ENCODE results near the gene CAPN12. TPM values are rescaled to one million over a fixed set of nuclear protein-coding genes. Genes with fewer than 3 reads are reported as not detected.

CAPN12 gene
- total and polyA plus RNA-seq, 12 donors = 0.39 to 23.1 (median 3.7) TPM; not detected in 1

DNA sequence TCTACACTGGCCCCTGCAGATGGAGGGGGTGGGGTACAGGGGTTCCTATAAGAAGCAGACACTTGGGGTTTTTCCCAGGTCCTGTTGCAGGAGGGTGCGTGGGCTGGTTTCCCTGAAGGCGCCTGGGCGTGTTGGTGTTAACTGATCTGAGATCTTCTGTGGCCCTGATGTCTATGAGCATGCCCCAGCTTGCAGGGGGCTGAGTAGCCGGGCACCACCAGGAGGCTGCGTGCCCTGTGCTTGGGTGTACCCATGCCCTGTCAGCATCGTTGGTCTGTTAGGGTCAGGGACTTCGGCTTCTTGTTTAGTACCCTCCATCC lies 45.3 kb downstream of the CAPN12 start:
- no peak for DNase-seq
- intact Hi-C loops (cut with DNase I) = no loop called here
- Histone ChIP-seq H3K4me1 (replicated peaks in 1 of 2) (peaks cover 45 to 87% of the 10 kb centered on the region in 2 donors), H3K4me3 (no peak overlapping the region), H3K36me3 (replicated peaks in 1 of 2) (peaks cover 0 to 34% of the 10 kb centered on the region in 2 donors), H3K9me3 (replicated peaks in 1 of 3) (no peaks in the 10 kb centered on the region), H3K27me3 (no peaks in the 10 kb centered on the region), H3K27ac (peak overlapping the region in 4 of 5 donors; percentile 24 to 93 (median 82))
- WGBS, 4 donors = 74 to 95% (median 80%) methylated on average over 4 to 7 of the region's 7 CpGs
- TF ChIP-seq, protein P1, sequence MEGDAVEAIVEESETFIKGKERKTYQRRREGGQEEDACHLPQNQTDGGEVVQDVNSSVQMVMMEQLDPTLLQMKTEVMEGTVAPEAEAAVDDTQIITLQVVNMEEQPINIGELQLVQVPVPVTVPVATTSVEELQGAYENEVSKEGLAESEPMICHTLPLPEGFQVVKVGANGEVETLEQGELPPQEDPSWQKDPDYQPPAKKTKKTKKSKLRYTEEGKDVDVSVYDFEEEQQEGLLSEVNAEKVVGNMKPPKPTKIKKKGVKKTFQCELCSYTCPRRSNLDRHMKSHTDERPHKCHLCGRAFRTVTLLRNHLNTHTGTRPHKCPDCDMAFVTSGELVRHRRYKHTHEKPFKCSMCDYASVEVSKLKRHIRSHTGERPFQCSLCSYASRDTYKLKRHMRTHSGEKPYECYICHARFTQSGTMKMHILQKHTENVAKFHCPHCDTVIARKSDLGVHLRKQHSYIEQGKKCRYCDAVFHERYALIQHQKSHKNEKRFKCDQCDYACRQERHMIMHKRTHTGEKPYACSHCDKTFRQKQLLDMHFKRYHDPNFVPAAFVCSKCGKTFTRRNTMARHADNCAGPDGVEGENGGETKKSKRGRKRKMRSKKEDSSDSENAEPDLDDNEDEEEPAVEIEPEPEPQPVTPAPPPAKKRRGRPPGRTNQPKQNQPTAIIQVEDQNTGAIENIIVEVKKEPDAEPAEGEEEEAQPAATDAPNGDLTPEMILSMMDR (IDR thresholded peaks at IDR 0.05) = no peak
- TF ChIP-seq POLR2A (IDR thresholded peaks at IDR 0.05) = no peak

DNA sequence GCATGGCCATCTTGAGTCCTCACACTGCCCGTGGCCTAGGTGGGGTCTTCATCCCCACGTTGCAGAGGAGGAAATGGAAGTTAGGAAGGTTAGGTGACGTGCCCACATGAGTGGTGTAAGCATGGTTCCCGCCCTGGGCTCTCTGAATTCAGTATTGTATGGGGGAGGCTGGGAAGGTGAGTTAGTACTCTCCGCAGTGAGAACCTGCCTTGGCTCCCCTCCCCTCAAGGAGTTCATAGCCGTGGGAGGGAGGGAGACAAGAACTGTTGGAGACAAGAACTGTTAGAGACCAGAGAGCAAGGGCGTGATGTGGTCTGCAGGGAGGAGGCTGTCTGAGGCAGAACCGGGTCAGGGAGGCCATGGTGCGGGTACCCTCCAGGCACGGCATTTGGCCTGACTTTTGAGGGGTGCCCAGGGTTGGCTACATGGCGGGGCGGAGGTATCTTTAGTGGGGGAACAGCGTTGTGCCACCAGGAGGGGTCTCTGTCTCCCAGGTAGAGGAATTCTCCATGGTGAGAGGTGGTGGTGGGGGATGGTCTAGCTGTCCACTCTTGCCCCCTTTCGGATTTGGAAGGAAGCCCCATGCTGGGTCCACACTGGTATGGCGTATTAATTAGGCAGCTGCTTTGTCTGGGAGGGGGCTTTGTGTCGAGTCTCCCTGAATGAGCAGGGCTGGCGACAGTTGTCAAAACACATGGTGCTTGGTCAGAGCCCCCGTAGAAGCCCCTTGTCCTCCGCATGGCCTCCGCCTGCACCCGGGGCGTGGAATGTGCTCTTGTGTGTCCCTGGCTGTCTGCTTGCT lies 45.8 kb downstream of the CAPN12 start:
- DNase-seq = no peak
- WGBS, 4 donors = 80 to 87% (median 82%) methylated on average over 14 to 22 of the region's 22 CpGs
- intact Hi-C loops (cut with DNase I) = no loop called here
- Histone ChIP-seq H3K9me3 (replicated peaks in 1 of 3) (no peaks in the 10 kb centered on the region), H3K27ac (peak overlapping the region in 4 of 5 donors; percentile 24 to 93 (median 62)), H3K4me3 (no peak overlapping the region), H3K36me3 (replicated peaks in 1 of 2) (peaks cover 0 to 28% of the 10 kb centered on the region in 2 donors), H3K4me1 (replicated peaks in 1 of 2) (peaks cover 50 to 93% of the 10 kb centered on the region in 2 donors), H3K27me3 (no peaks in the 10 kb centered on the region)
- TF ChIP-seq, protein P1 (IDR thresholded peaks at IDR 0.05) = no peak
- no peak for TF ChIP-seq POLR2A (IDR thresholded peaks at IDR 0.05)

DNA sequence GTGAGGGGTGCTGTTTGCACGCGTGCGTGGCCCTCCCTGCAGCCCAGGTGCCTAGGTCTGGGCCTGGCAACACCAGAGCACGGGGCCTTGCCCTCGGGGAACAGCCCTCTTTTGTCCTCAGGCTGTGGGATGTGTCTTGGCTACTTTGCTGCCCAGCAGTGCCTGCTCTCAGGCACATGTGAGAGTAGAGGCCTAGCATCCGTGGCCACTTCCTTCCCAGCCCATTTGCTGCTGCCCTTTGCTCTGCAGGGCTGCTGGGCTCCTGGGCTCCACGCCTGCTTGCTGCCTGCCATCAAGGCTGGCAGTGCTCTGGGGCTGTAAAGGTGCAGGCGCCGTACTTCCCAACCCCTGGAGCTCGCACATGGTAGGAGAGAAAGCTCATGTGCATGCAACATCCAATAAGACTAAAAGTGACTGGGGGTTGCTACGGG lies 46.6 kb downstream of the CAPN12 start:
- no peak for DNase-seq
- no peaks in the 10 kb centered on the region for H3K9me3 ChIP-seq (replicated peaks in 1 of 3)
- intact Hi-C loops (cut with DNase I) = no loop called here
- no peaks in the 10 kb centered on the region for H3K27me3 ChIP-seq
- H3K4me3 ChIP-seq = no peak overlapping the region
- peaks cover 56 to 100% of the 10 kb centered on the region in 2 donors for H3K4me1 ChIP-seq (replicated peaks in 1 of 2)
- no peak for TF ChIP-seq POLR2A (IDR thresholded peaks at IDR 0.05)
- TF ChIP-seq, protein P1 (IDR thresholded peaks at IDR 0.05) = no peak
- 71 to 90% (median 81%) methylated on average over 5 to 11 of the region's 11 CpGs for WGBS, 4 donors
- H3K36me3 ChIP-seq (replicated peaks in 1 of 2) = peaks cover 0 to 20% of the 10 kb centered on the region in 2 donors
- peak overlapping the region in 3 of 5 donors; percentile 30 to 93 (median 88) for H3K27ac ChIP-seq

DNA sequence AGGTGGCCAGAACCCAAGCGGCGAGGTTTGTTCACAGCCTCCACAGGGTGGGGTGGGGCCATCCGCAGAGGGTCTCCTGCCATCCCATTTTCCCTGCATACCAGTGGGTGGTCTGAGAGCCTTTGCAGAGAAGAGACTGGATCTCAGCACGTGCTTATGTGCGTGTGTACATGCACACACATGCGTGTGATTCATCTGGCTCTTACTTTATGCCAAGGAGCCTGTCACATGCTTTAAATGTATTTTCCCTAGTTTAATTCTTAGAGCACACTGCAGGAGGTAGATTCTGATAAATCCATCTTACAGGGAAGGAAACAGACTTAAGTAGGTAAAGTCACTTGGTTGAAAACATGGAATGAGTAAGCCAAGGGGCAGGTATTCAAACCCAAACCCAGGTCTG lies 47.1 kb downstream of the CAPN12 start:
- peaks cover 0 to 17% of the 10 kb centered on the region in 2 donors for H3K36me3 ChIP-seq (replicated peaks in 1 of 2)
- no peak overlapping the region for H3K4me3 ChIP-seq
- H3K27ac ChIP-seq = peak overlapping the region in 3 of 5 donors; percentile 30 to 93 (median 88)
- DNase-seq = peak in 1 of 7 donors; percentile 28
- TF ChIP-seq, protein P1 (IDR thresholded peaks at IDR 0.05) = no peak
- no peak for TF ChIP-seq POLR2A (IDR thresholded peaks at IDR 0.05)
- WGBS, 4 donors = 77 to 84% (median 80%) methylated on average over 4 to 6 of the region's 6 CpGs
- intact Hi-C loops (cut with DNase I) = no loop called here
- no peaks in the 10 kb centered on the region for H3K27me3 ChIP-seq
- H3K9me3 ChIP-seq (replicated peaks in 1 of 3) = no peaks in the 10 kb centered on the region
- peaks cover 55 to 100% of the 10 kb centered on the region in 2 donors for H3K4me1 ChIP-seq (replicated peaks in 1 of 2)
